Tibial nerve (tissue), 4 donors: ENCODE results near the gene RGS7BP.

ENCODE experiments used
- EP300 ChIP-seq, 2 donors: sonication (generic); formaldehyde crosslinking; IDR thresholded peaks; one replicate each; pipeline ENCODE4 v1.6.1; 2017; ENCODE audit warnings: antibody characterized with exemption in 2 of 2, mild to moderate bottlenecking in 1 of 2
- POLR2A ChIP-seq, 2 donors: fragments of 450-650 bp; IDR thresholded peaks; one replicate each; pipeline ENCODE4 v1.6.1; 2017; ENCODE audit warnings: antibody characterized with exemption in 2 of 2, mild to moderate bottlenecking in 2 of 2, moderate library complexity in 2 of 2
- TF ChIP-seq, protein P1 (sequence below), 5 experiments: fragments of 200-600 bp in 3 of 5; fragments of 450-650 bp in 2 of 5; sonication (generic) in 3 of 5; IDR thresholded peaks; one replicate each; pipeline ENCODE4 v1.5.1; 2016 to 2019; ENCODE audit warnings: antibody characterized with exemption in 5 of 5, mild to moderate bottlenecking in 3 of 5, moderate library complexity in 2 of 5

DNA sequence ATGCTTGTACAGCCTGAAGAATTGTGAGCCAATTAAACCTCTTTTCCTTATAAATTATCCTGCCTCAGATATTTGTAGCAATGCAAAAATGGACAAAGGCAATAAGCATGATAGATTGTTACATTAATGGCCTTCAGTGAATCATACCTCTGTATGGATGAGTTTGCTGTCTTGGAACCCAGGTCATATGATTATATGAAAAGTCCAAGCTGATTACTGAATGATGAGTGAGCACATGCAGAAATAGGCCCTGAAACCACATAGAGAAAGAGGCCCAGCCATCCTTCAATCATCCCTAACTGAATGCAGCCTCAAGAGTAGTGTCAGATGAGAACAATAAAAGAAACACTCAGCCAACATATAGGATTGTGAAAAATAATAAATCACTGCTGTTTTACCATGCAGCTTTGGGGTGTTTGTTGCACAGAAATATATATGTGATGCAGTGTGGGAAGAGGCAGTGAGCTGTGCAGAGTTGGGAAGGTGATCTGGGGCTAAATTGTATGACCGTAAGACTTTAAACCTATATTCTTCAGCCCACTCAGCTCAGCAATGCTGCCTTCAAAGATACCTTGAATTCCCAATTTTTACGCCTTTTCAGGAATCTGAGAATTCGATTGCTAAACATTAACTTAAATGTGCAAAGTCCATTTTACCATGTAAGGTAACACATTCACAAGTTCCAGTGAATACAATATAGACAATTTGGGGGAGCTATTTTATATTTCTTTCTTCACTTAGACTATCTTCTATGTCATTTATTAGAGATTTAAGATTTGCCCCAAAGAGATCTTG, 148.1 kb downstream of the RGS7BP start:
- TF ChIP-seq, protein P1, sequence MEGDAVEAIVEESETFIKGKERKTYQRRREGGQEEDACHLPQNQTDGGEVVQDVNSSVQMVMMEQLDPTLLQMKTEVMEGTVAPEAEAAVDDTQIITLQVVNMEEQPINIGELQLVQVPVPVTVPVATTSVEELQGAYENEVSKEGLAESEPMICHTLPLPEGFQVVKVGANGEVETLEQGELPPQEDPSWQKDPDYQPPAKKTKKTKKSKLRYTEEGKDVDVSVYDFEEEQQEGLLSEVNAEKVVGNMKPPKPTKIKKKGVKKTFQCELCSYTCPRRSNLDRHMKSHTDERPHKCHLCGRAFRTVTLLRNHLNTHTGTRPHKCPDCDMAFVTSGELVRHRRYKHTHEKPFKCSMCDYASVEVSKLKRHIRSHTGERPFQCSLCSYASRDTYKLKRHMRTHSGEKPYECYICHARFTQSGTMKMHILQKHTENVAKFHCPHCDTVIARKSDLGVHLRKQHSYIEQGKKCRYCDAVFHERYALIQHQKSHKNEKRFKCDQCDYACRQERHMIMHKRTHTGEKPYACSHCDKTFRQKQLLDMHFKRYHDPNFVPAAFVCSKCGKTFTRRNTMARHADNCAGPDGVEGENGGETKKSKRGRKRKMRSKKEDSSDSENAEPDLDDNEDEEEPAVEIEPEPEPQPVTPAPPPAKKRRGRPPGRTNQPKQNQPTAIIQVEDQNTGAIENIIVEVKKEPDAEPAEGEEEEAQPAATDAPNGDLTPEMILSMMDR (IDR thresholded peaks at IDR 0.05) = no peak
- TF ChIP-seq POLR2A (IDR thresholded peaks at IDR 0.05) (no peak), EP300 (IDR thresholded peaks at IDR 0.05) (no peak)
